Measurements from ENCODE around the gene AKNAD1.
A peak's percentile ranks its signal among the peaks of the same experiment; 100 is the strongest.

Gene AKNAD1

DNA sequence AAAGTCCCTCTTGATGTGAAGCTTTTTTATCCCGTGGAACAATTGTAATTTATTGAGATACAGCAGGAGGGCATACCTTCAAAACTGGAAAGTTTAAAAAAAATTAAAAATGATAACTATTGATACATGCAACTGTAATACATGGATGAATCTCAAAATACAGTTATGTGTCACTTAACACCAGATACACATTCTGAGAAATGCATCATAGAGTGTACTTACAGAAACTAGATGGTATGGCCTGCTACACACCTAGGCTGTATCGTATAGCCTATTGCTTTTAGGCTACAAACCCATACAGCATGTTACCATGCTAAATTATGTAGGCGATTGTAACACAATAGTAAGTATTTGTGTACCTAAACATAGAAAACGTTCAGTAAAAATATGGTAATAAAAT is 7.1 kb upstream of the AKNAD1 start:
- TF ChIP-seq ZNF530 (tag by site-specific recombination; IDR thresholded peaks at IDR 0.05; ENCODE audit: low read depth) (no peak), ZBTB26 (tag by site-specific recombination; optimal IDR thresholded peaks at IDR 0.05) (no peak), ZNF280D (tag by site-specific recombination; IDR thresholded peaks at IDR 0.05) (no peak), HOXC10 (CRISPR knock-in tag; IDR thresholded peaks at IDR 0.05) (no peak), ZNF223 (tag by site-specific recombination; IDR thresholded peaks at IDR 0.05) (no peak)
- Histone ChIP-seq H3K36me3 (ENCODE audit: control insufficient read depth in 2 of 2, insufficient read depth in 1 of 2, low read length in 2 of 2) (no peaks in the 10 kb centered on the region), H3K4me3 (ENCODE audit: low read depth, low read length) (no peak overlapping the region), H3K27ac (ENCODE audit: extremely low read depth, low read depth, low read length) (no peak overlapping the region), H3K4me1 (ENCODE audit: control insufficient read depth, insufficient read depth, low read length) (no peaks in the 10 kb centered on the region), H3K9me3 (ENCODE audit: control insufficient read depth, insufficient read depth, low read depth, low read length) (no peaks in the 10 kb centered on the region)
- ChIA-PET POLR2A (no interaction called here), CTCF (interaction anchor here (0.6 to 2.0 kb wide), 2 partner anchors 36 to 44 kb away, joined by 3 to 12 read pairs; no protein-coding TSS in a partner anchor)

GRCh38 chr1:108862698-108863477 is 6.0 kb upstream of the AKNAD1 start:
- Histone ChIP-seq H3K27ac (ENCODE audit: extremely low read depth, low read depth, low read length) (no peak overlapping the region), H3K36me3 (ENCODE audit: control insufficient read depth in 2 of 2, insufficient read depth in 1 of 2, low read length in 2 of 2) (no peaks in the 10 kb centered on the region), H3K4me3 (ENCODE audit: low read depth, low read length) (no peak overlapping the region), H3K4me1 (ENCODE audit: control insufficient read depth, insufficient read depth, low read length) (no peaks in the 10 kb centered on the region), H3K9me3 (ENCODE audit: control insufficient read depth, insufficient read depth, low read depth, low read length) (no peaks in the 10 kb centered on the region)
- POLR2A ChIA-PET = interaction anchor here (1.1 kb wide), 1 partner anchor 237 kb away, joined by 5 read pairs; no protein-coding TSS in a partner anchor
- CTCF ChIA-PET = no interaction called here
- TF ChIP-seq ZNF558 (tag by site-specific recombination; IDR thresholded peaks at IDR 0.05) (no peak), ZSCAN18 (tag by site-specific recombination; IDR thresholded peaks at IDR 0.05) (no peak), ZNF362 (tag by site-specific recombination; IDR thresholded peaks at IDR 0.05) (0 out of 2 replicates have a peak, but pooled peaks have one; percentile 48), HOXA7 (CRISPR knock-in tag; IDR thresholded peaks at IDR 0.05; ENCODE audit: borderline replicate concordance) (no peak), ZNF830 (tag by site-specific recombination; IDR thresholded peaks at IDR 0.05; ENCODE audit: low read depth) (no peak), ZNF549 (tag by site-specific recombination; IDR thresholded peaks at IDR 0.05) (peak; percentile 85), ZNF580 (tag by site-specific recombination; IDR thresholded peaks at IDR 0.05) (no peak), ZNF623 (tag by site-specific recombination; IDR thresholded peaks at IDR 0.05) (no peak), ZNF670 (tag by site-specific recombination; IDR thresholded peaks at IDR 0.05; ENCODE audit: low read depth) (no peak), ZNF843 (tag by site-specific recombination; IDR thresholded peaks at IDR 0.05) (no peak), ZNF214 (tag by site-specific recombination; IDR thresholded peaks at IDR 0.05; ENCODE audit: borderline replicate concordance) (no peak)
- TF ChIP-seq, protein P1, sequence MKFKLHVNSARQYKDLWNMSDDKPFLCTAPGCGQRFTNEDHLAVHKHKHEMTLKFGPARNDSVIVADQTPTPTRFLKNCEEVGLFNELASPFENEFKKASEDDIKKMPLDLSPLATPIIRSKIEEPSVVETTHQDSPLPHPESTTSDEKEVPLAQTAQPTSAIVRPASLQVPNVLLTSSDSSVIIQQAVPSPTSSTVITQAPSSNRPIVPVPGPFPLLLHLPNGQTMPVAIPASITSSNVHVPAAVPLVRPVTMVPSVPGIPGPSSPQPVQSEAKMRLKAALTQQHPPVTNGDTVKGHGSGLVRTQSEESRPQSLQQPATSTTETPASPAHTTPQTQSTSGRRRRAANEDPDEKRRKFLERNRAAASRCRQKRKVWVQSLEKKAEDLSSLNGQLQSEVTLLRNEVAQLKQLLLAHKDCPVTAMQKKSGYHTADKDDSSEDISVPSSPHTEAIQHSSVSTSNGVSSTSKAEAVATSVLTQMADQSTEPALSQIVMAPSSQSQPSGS (tag by site-specific recombination; IDR thresholded peaks at IDR 0.05; ENCODE audit: low read depth) = no peak
- TF ChIP-seq, protein P2, sequence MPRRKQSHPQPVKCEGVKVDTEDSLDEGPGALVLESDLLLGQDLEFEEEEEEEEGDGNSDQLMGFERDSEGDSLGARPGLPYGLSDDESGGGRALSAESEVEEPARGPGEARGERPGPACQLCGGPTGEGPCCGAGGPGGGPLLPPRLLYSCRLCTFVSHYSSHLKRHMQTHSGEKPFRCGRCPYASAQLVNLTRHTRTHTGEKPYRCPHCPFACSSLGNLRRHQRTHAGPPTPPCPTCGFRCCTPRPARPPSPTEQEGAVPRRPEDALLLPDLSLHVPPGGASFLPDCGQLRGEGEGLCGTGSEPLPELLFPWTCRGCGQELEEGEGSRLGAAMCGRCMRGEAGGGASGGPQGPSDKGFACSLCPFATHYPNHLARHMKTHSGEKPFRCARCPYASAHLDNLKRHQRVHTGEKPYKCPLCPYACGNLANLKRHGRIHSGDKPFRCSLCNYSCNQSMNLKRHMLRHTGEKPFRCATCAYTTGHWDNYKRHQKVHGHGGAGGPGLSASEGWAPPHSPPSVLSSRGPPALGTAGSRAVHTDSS (tag by site-specific recombination; IDR thresholded peaks at IDR 0.05) = no peak
